ENCODE data around the gene OR6N1.

Gene OR6N1, protein sequence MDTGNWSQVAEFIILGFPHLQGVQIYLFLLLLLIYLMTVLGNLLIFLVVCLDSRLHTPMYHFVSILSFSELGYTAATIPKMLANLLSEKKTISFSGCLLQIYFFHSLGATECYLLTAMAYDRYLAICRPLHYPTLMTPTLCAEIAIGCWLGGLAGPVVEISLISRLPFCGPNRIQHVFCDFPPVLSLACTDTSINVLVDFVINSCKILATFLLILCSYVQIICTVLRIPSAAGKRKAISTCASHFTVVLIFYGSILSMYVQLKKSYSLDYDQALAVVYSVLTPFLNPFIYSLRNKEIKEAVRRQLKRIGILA

GRCh38 chr1:158771950-158772866 lies at the start of gene OR6N1:
Gene OR6N1, minus strand, starts transcription at chr1:158772195. Its CDS starts 5,513 bp downstream, at chr1:158766682.
- no peak for DNase-seq

- DNase-seq, result no peak
Observed at GRCh38 chr1:158821723-158822122, 49.7 kb upstream of the OR6N1 start.

DNA sequence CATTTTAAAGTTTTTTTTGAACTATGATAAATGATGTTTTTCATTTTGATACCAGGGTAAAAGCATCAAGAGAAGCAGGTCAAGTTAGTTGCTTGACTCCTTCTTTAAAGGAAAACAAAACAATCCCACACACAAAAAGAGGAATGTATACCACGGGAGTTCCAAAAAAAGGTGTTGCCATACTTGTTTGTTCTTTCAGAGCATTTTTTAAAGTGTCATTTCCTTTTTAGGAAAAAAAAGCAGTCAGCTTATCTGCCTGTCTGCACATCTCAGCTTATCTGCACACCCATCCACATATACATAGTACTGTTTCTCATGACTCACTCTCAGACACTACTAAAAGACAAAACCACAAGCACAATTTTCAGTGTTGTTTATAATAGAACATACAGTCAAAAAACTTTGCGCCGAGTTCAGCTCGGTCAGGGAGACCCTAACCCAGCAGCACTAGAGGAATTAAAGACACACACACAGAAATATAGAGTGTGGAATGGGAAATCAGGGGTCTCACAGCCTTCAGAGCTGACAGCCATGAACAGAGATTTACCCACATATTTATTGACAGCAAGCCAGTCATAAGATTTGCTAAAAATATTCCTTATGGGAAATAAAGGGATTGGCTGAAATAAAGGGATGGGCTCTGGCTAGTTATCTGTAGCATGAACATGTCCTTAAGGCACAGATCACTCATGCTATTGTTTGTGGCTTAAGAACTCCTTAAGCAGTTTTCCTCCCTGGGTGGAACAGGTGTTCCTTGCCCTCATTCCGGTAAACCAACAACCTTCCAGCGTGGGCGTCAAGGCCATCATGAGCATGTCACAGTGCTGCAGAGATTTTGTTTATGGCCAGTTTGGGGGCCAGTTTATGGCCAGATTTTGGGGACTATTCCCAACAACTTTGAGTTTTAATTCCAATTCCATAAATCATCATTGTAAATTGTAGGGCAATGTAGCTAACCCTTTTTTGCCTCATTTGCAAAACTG lies 47.8 kb upstream of the OR6N1 start:
- peak; percentile 65 for DNase-seq

- no peak for DNase-seq
Observed at GRCh38 chr1:158818975-158819431, 47.0 kb upstream of the OR6N1 start.

- DNase-seq, result no peak
Observed at GRCh38 chr1:158818560-158818959, 46.6 kb upstream of the OR6N1 start.

- DNase-seq, result no peak
Observed at GRCh38 chr1:158814970-158815369, 43.0 kb upstream of the OR6N1 start.

- DNase-seq, result no peak
Observed at GRCh38 chr1:158813164-158813563, 41.2 kb upstream of the OR6N1 start.

GRCh38 chr1:158812336-158812735 lies 40.3 kb upstream of the OR6N1 start:
- DNase-seq, result no peak

DNA sequence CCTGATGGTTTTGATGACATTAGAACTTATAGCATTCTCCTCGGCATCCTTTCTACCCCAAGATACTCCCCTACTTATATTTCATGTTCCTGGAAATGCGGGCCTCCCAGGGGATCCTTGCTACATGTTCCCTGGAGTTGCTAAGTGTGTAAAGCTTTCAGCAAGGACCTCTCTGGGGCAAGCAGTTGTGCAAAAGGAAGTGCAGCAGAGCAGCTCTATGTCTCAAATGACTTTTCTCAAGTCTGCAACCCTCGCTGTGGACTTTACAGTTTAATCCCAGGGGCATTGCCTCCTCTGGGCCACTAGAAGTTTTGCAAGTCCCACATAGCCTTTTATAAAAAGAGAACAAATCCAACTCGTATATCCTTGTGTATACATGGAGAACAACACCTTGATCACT lies 38.3 kb upstream of the OR6N1 start:
- no peak for DNase-seq

GRCh38 chr1:158809862-158810261 lies 37.9 kb upstream of the OR6N1 start:
- no peak for DNase-seq

- DNase-seq, result no peak
Observed at GRCh38 chr1:158809256-158809655, 37.3 kb upstream of the OR6N1 start.

DNA sequence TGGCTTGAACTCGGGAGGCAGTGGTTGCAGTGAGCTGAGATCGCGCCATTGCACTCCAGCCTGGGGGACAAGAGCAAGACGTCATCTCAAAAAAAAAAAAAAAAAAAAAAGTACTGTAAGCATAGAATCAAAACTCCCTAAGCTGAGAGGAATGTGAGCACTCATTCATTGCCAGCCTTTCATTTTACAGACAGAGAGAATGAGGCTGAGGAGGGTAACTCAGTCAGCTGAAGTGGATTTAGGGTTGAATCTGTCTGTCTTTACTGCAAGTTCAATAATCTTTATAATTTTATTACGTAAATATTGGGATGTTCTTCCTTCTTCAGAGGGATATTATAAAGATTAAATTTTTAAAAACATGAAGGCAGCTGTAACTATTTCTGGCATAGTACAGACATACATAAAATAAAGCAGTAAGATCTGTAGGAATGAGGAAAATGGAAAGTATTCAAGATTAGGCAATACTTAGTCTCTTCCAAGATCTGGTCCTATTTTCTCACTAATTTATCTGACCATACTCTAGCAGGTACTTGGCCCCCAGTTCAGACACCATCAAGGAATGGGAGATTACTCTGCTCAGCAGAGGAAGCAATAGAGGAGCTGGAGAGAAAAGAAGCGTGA lies 35.0 kb upstream of the OR6N1 start:
- no peak for DNase-seq

- no peak for DNase-seq
Observed at GRCh38 chr1:158803678-158804077, 31.7 kb upstream of the OR6N1 start.

GRCh38 chr1:158801396-158801795 lies 29.4 kb upstream of the OR6N1 start:
- DNase-seq, result no peak

DNA sequence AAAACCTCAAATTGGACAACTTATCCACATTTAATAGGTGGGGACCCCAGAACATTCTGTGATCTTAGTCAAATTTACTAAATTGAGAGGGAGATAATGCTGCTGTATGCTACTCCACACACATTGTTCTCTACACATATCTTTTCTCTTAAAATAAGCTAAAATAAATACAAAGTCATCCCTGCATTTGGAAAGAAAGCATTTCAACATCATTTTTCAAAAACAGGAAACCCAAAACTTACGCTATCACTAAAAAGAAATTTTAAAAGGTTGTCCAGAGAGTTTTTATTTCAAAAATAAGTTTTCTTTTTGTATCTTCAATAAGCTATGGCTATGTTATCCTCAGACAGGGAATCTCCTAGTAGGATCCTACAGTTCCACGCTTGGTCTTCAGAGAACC lies 28.5 kb upstream of the OR6N1 start:
- DNase-seq, result no peak

DNA sequence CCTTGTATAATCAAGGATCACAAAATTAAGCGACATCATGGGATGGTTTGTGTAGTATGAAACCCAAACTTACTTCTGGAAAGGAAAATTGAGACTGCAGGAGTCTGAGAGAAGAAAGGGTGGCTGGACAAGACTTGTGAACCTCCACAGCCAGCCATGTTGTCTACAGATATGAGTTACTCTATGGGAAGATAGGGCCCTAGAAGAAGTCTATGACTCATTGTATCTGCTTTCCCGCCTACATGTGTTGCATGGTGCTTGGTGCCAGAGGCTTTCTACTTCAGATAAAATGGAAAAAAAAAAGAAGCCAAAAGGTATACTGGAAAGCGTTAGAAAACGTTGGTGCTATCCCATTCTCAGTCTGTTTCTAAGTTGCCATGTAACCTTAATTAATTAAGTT lies 27.7 kb upstream of the OR6N1 start:
- no peak for DNase-seq

DNA sequence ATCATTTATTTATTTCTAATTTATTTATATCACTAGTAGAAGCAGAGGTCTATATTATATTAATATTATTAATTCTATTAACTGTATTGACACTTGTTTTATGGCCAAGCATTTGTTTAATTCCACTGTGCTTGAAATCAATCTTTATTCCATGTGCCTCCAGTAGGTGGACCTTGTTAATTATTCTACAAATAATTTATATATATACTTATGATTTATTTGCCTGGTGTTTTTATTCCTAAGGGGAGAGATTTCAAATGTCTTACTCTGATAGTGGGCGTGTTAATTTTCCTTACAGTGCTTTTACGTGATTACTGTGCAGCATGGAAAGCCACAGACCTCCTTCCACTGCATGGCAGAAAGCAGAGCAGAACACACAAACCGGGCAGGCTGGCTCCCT lies 26.5 kb upstream of the OR6N1 start:
- DNase-seq, result no peak

GRCh38 chr1:158794247-158794646 lies 22.3 kb upstream of the OR6N1 start:
- DNase-seq, result no peak

- DNase-seq, result peak; percentile 27
Observed at GRCh38 chr1:158793604-158794003, 21.6 kb upstream of the OR6N1 start.

DNA sequence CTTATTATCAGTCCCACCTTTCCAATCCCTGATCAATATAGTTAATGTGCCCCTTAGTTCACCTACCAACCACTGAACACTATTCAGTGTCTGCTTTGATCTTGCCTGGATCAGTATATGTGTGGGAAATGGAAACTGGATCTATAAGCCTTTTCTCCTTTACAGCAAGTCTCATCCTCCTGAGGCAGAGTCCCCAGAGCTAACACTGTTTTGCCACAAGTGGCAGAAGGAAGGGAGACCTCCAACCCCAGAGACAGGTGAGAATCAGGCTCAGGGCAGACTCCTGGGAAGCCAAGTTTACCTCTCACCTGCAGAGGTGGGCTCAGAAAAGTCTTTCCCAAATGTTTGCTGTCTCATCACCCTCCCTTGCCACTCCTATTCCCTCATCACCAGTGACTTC lies 9.1 kb upstream of the OR6N1 start, which contains the start of gene OR6N2:
Gene OR6N2 (minus strand): TSS at position 101 of the 400 bp plus-strand sequence. CDS start 3,569 bp downstream, outside the sequence.
- no peak for DNase-seq

DNA sequence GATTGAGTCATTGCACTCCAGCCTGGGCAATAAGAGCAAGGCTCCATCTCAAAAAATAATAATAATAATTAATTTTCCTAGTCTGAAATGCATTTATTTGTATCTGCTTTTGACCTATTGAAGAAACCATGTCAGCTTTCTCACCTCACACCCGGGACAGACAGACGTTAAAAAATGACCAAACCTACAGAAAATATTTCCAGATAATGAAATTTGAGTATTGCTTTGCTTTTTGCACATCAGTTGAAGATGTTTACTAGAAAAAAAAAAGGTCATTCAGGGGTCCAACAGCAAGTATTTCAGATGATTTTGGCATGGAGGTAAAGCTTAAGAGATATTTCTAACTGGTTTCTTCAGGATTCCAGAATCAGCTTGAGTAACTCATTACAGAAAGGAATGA lies 17.6 kb downstream of the OR6N1 start, which contains the start of gene OR6K6:
Gene OR6K6 (plus strand): TSS at position 301 of the 400 bp plus-strand sequence. CDS start 168 bp downstream, outside the sequence.
- no peak for DNase-seq

GRCh38 chr1:158752155-158752712 lies 19.8 kb downstream of the OR6N1 start:
- no peak for DNase-seq
